Hematopoietic multipotent progenitor cell (in vitro differentiated cells): Measurements from ENCODE around the gene LIPC. TPM values are rescaled to one million over a fixed set of nuclear protein-coding genes. Genes with fewer than 3 reads are reported as not detected.
"Not testable (repeated sequence)": the region's sequence is repeated elsewhere in the genome, so short reads cannot be mapped to it uniquely, and the experiment has no call there.

Experiments used
- DNase-seq, 3 donors: peaks; one replicate each; pipeline ENCODE4 v3.0.0-alpha.2; 2011 to 2015; ENCODE audit warnings: low read depth in 2 of 3, low spot score in 2 of 3
- small RNA-seq: library from RNA; depleted of rRNA; stranded (forward); fragments of <200 nt; gene quantifications from one replicate; pipeline ENCODE3, GENCODE V24; 2012
- total RNA-seq: library from RNA; depleted of rRNA; stranded (reverse); fragments of >200 nt; gene quantifications from one replicate; pipeline ENCODE4 v1.2.3, GENCODE V29; 2012

Gene LIPC
- total RNA-seq, 1 donor, result 0.27 TPM

DNA sequence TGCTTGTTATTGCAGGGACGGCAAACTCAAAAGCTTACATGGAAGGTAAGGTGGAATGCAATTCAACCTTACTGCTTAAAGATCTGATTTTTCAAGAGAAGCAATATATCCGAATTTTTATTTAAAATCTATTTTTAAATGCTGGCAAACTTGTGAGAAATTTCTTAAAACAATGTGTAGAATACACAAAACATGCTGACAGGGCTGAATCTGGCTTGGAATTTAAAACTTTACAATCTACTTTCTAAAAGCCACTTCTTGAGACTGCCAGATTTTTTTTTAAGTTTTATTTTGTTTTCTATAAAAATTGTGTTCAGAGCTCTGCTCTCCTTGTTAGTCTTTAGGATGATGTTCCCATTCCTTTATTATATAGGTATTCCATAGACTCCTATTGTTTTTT lies 171.0 kb downstream of the LIPC start:
- DNase-seq, result no peak

DNA sequence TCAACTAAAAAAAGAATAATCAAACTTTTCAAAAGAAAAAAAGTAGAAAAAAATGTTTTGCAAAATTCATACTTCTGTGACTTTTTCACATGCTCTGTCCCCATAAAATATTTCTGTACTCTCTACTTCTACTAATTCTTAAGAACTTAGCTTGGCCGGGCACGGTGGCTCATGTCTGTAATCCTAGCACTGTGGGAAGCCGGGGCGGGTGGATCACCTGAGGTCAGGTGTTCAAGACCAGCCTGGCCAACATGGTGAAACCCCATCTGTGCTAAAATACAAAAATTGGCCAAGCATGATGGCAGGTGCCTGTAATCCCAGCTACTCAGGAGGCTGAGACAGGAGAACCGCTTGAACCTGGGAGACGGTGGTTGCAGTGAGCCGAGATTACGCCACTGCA lies 172.1 kb downstream of the LIPC start:
- not testable (repeated sequence) for DNase-seq

DNA sequence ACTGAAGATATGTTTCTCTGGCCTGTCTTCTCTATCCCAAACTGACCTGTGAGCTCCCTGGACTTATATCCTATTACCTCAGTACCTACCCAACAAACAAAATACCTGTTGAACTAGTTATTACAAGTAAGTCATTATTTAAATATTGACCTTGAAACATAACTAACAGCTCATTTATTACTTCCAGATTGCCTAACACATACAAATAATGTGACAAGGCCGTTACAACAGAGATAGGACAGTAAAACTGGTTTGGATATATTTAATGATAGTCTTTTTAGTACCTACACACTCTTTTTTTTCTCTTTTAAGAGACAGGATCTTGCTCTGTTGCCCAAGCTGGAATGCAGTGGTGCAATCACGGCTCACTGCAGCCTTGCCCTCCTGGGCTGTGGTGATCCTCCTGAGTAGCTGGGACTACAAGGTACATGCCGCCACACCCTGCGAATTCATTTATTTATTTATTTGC lies 172.7 kb downstream of the LIPC start:
- DNase-seq, result no peak

DNA sequence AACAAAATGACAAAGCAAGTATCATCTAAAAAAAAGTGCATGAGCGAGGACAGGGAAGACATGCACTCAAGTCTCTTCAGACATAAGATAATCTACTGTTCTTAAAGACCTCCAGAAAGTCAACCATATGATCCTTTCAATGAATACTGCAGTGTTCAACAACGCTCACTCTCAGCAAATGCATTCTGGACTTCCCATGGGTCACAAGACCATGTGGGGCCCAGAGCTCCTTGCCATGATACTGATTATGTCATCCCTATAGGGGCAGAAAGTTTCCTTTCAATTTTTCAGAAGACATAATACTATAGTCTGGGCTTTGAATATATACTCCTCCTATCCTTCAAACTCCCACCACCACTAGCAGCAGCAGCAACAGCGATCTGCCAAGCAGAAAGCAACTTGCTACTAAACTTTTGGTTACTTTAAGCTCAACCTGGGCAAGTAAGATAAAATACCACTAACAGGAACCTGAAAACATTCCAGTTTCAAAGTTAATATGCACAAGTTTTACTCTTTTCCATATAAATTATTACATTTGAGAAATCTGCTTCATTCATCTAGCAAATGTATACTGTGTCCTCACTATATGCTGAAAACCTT lies 174.2 kb downstream of the LIPC start:
- DNase-seq, result peak in 1 of 3 donors; percentile 14

DNA sequence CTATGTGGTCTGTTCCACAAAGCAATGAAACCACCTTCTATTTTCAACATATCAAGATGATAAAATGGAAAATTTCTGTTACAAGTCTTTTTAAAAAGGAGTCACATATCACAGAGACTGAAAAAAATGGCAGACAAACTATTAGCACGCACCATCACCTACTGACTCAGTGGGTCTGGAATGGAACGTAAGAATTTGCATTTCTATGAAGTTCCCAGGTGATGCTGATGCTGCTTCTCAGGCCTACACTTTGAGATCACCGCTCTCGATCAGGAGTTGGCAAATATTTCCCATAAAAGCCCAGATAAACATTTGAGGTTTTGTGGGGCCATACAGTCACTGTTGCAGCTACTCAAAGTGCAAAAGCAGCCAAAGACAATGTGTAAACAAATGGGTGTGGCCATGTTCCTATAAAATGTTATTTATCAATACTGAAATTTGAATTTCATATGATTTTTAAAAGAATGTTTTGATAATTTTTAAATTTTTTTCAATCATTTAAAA lies 174.8 kb downstream of the LIPC start:
- no peak for DNase-seq

DNA sequence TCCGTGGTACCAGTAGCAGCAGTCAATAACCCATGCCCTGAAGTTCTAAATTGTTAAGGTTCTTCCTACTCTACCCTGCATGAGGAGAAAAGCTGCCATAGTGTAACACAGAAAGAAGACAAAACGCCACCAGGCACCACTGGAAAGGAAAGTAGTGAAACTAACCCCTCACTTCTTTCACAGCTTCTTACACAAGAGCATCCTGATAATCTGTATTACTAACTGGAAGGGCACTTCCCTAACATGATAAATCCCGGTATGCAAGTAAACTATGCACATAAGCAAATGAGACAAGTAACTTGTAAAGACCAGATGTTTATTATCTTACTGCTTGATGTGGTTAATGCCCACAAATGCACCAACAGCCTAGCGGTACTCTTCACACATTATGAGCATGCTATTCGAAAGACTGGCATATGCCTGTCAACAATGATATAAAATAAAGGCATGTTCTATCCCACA lies 176.4 kb downstream of the LIPC start:
- DNase-seq, result peak in 1 of 3 donors; percentile 8

DNA sequence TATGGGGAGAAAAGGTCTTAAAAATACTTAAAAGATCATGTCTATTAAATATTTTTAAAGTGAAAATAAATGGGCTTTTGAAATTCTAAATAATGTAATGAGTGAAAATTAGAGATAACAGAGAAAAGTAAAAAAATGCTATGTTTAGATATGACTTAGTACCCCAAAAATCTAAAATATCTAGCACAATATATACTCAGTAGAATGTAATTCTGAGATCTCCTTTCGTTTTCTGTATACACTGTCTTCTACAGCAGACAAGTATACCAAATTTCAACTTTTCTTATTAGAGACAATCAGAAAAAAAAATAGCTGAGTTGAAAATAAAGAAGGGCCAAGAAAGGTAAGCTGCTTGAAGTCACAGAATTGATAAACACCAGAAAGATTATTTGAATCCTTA lies 176.9 kb downstream of the LIPC start:
- no peak for DNase-seq

DNA sequence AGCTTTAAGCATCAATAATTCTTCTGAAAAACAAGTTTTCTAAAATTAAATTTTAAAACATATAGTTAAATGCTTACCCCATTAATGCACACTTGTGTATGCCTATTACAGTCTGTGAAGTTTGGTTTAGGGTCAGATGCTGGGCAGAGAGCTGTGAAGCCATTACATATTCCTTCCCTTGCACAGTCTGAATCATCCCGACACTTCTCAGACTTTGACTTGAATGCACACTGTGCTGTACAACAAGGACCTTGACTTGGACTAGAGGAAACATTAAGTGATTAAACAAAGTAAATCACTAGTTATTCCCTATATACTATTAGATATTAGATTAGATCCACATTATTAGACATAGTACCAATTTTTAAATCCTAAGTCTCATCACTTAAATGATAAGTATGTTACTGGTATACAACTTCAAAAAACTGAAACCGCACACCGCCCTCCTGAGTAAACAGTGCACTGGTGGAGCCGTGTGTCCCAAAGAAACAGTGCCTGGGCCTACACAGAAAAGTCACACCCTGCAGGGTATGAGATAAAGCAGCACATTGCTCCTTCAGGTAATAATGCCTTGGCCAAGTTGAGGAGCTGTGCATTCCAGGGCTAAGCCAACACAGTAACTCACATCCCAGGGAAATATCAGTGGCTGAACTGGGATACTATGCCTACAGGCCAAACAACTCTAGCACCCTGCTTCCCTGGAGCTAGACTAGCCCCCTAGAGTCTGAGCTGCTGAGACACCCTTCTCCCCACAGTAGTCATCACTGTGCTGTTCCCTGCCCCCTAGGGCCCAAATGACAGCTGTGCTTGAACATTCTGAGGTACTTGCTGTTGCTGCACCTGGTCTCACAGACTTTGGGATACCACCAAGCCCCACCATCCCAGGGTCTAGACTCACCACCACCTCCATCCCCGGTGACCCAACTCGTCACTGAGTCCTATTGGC lies 180.2 kb downstream of the LIPC start:
- no peak for DNase-seq

DNA sequence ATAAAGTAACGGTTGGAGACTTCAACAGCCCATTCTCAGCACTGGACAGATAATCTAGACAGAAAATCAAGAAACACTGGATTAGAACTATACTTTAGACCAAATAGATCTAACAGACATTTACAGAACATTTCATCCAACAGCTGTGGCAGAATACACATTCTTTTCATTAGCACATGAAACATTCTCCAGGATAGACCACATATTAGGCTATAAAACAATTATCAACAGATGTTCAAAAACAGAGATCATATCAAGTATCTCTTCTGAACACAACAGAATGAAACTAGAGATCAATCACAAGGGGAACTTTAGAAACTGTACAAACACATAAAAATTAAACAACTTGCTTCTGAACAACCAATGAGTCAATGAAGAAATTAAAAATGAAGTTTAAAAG lies 184.4 kb downstream of the LIPC start:
- DNase-seq, result no peak

Small RNAs within 50 kb of the gene (small RNA-seq; reads per million reads assigned to genes)
- gene AC084781.2, result not detected
